ENCODE results near the gene KANSL2. TPM values are rescaled to one million over a fixed set of nuclear protein-coding genes. Genes with fewer than 3 reads are reported as not detected.

Gene KANSL2
- total and polyA plus RNA-seq, 2 of the 4 experiments (the other 2 are of a cell fraction): 25.2 to 47.5 TPM

GRCh38 chr12:48683534-48683933 lies 1.5 kb upstream of the KANSL2 start:
- ChIA-PET POLR2A (ENCODE audit: unreplicated experiment) (no interaction called here), CTCF (no interaction called here)
- no peak overlapping the region for H3K14ac ChIP-seq (replicated peaks; ENCODE audit: low read depth, low read length)
- H2BK120ac ChIP-seq (ENCODE audit: low read depth, low read length): no peak overlapping the region
- no peak overlapping the region for H4K8ac ChIP-seq (ENCODE audit: low read depth in 2 of 2, low read length in 2 of 2)
- peaks cover 30% of the 10 kb centered on the region for H4K20me1 ChIP-seq (ENCODE audit: insufficient read depth, low read length)
- no peak overlapping the region for H4K5ac ChIP-seq (ENCODE audit: low read depth, low read length)
- in situ Hi-C loops (cut with MboI; ENCODE audit: low sequenced_read_pairs): no loop called here
- H3K4me2 ChIP-seq (ENCODE audit: low read depth, low read length): no peak overlapping the region
- no TSS peak for BruUV-seq (replicated peaks)
- no peak overlapping the region for H3K4me3 ChIP-seq (ENCODE audit: insufficient read depth, low read depth, low read length)
- no peak overlapping the region for H3K18ac ChIP-seq (ENCODE audit: low read depth, low read length)
- no peak overlapping the region for H2BK15ac ChIP-seq (ENCODE audit: low read depth, low read length)
- H3K79me1 ChIP-seq (ENCODE audit: low read depth in 1 of 2, low read length in 2 of 2): peaks cover 14 to 28% of the 10 kb centered on the region in 2 experiments; a peak in 3 of 4 replicates
- no peak overlapping the region for H2AK5ac ChIP-seq (ENCODE audit: low read depth, low read length)
- H3K9me1 ChIP-seq (ENCODE audit: insufficient read depth, low read length): peaks cover 11% of the 10 kb centered on the region
- no peak overlapping the region for H3K56ac ChIP-seq (ENCODE audit: extremely low read depth, insufficient read depth, low read length)
- WGBS, 2 experiments (ENCODE audit: extremely low coverage in 2 of 2, insufficient read length in 1 of 2): no CpG with 5 or more reads among the region's 4 CpGs
- H3K4ac ChIP-seq (ENCODE audit: low read depth, low read length): no peak overlapping the region
- H3K4me1 ChIP-seq (ENCODE audit: control insufficient read depth, insufficient read depth, low read length): peaks cover 4% of the 10 kb centered on the region
- H3K27ac ChIP-seq (ENCODE audit: insufficient read depth, low read length): no peak overlapping the region
- no peaks in the 10 kb centered on the region for H3K27me3 ChIP-seq (ENCODE audit: control insufficient read depth, insufficient read depth, low read length)
- no peak for ATAC-seq (ENCODE audit: low read depth)
- no peak for DNase-seq
- intact Hi-C loops (cut with micrococcal nuclease): loop anchor here (5.0 kb wide), 1 partner anchor 114 kb away; no protein-coding TSS in a partner anchor
- no peak overlapping the region for H2AFZ ChIP-seq (replicated peaks; ENCODE audit: low read length, poor library complexity)
- H3K9me3 ChIP-seq (ENCODE audit: control insufficient read depth, insufficient read depth, low read length): no peaks in the 10 kb centered on the region
- H3K36me3 ChIP-seq (ENCODE audit: control insufficient read depth, insufficient read depth, low read length): peaks cover 17% of the 10 kb centered on the region
- H2BK20ac ChIP-seq (ENCODE audit: low read depth, low read length): no peak overlapping the region
- H2BK5ac ChIP-seq (ENCODE audit: low read depth, low read length, poor library complexity, severe bottlenecking): no peak overlapping the region
- dilution Hi-C loops (cut with HindIII; ENCODE audit: low sequenced_read_pairs, unreplicated experiment): no loop called here
- H2AK9ac ChIP-seq (replicated peaks; ENCODE audit: low read depth, low read length, poor library complexity): no peak overlapping the region
- no peak overlapping the region for H4K91ac ChIP-seq (ENCODE audit: insufficient read depth, low read depth, low read length)
- TF ChIP-seq CHD1 (IDR thresholded peaks at IDR 0.05; ENCODE audit: low read depth, low read length) (no peak), POLR2A (IDR thresholded peaks at IDR 0.05; ENCODE audit: low read depth, low read length) (no peak), USF2 (IDR thresholded peaks at IDR 0.05; ENCODE audit: low read depth, low read length) (no peak), ELK1 (IDR thresholded peaks at IDR 0.05; ENCODE audit: borderline replicate concordance, low read depth, low read length) (no peak)
- H3K23ac ChIP-seq (ENCODE audit: low read depth, low read length): no peak overlapping the region
- no peak overlapping the region for H3K9ac ChIP-seq (ENCODE audit: low read depth, low read length)

Measured in IMR-90 (cell line).